T-helper 2 cell (primary cell): ENCODE data around the gene FAHD1.
A peak's percentile ranks its signal among the peaks of the same experiment; 100 is the strongest.

Experiments used
- DNase-seq, 5 experiments: peaks; one replicate each; pipeline versions ENCODE4 v3.0.0 to v3.0.0-alpha.2; 2012 to 2022
- total RNA-seq, 2 donors: gene quantifications; one replicate each; lab custom pipeline; 2026; lab: John Stamatoyannopoulos, UW

Gene FAHD1
- 9.4 reads per million in 2 donors for total RNA-seq

- peak; percentile 83 to 95 (median 86) for DNase-seq
Measured at GRCh38 chr16:1826691-1827573, at the start of gene FAHD1, which contains the start of gene HAGH. Gene FAHD1 (plus strand): TSS chr16:1827206. CDS start chr16:1827239, 33 bp downstream. Gene HAGH (minus strand): TSS chr16:1826825. CDS start chr16:1826787, 38 bp downstream.

- DNase-seq: no peak
Measured at GRCh38 chr16:1777375-1778199, 49.4 kb upstream of the FAHD1 start.

- no peak for DNase-seq
Measured at GRCh38 chr16:1778200-1779179, 48.5 kb upstream of the FAHD1 start.

GRCh38 chr16:1779234-1779701, 47.7 kb upstream of the FAHD1 start:
- DNase-seq: no peak

GRCh38 chr16:1779741-1780676, 47.0 kb upstream of the FAHD1 start:
- DNase-seq: no peak

- no peak for DNase-seq
Measured at GRCh38 chr16:1780677-1781072, 46.3 kb upstream of the FAHD1 start.

- DNase-seq: no peak
Measured at GRCh38 chr16:1781254-1781653, 45.8 kb upstream of the FAHD1 start.

- DNase-seq: peak in 2 of 5 experiments; percentile 20 to 50
Measured at GRCh38 chr16:1781758-1782407, 45.1 kb upstream of the FAHD1 start.

- DNase-seq: peak; percentile 94 to 100 (median 98)
Measured at GRCh38 chr16:1782408-1783264, 44.4 kb upstream of the FAHD1 start, which contains the start of the genes NUBP2 and SPSB3. Gene NUBP2 (plus strand): TSS chr16:1782960. CDS start chr16:1783021, 61 bp downstream. Gene SPSB3 (minus strand): TSS chr16:1782571. CDS start chr16:1781483, 1,088 bp downstream.

- DNase-seq: no peak
Measured at GRCh38 chr16:1784977-1785845, 41.8 kb upstream of the FAHD1 start.

GRCh38 chr16:1785846-1786170, 41.2 kb upstream of the FAHD1 start:
- peak in 1 of 5 experiments; percentile 3 for DNase-seq

- DNase-seq: no peak
Measured at GRCh38 chr16:1786242-1787055, 40.6 kb upstream of the FAHD1 start.

- no peak for DNase-seq
Measured at GRCh38 chr16:1787056-1787321, 40.0 kb upstream of the FAHD1 start.

- no peak for DNase-seq
Measured at GRCh38 chr16:1787322-1788094, 39.5 kb upstream of the FAHD1 start.

- DNase-seq: no peak
Measured at GRCh38 chr16:1788095-1788707, 38.8 kb upstream of the FAHD1 start.

GRCh38 chr16:1788708-1789100, 38.3 kb upstream of the FAHD1 start:
- no peak for DNase-seq
